HG03439 (cell line): ENCODE measurements around the gene SEZ6L.

Experiments used
- ATAC-seq: cut with Tn5 transposase; IDR thresholded peaks from one replicate; pipeline ENCODE4 v1.9.1; 2021; ENCODE audit warnings: mild to moderate bottlenecking, moderate library complexity; ENCODE audit not compliant: unreplicated experiment

The SEZ6L gene

GRCh38 chr22:26169315-26170111, at the start of gene SEZ6L:
Gene SEZ6L, plus strand, starts transcription at chr22:26169462. Its CDS starts 208 bp downstream, at chr22:26169670.
- no peak for ATAC-seq

GRCh38 chr22:26122920-26123468, 46.3 kb upstream of the SEZ6L start:
- ATAC-seq, result no peak

- no peak for ATAC-seq
These were observed 44.1 kb upstream of the SEZ6L start for GRCh38 chr22:26124991-26125725.

GRCh38 chr22:26127126-26127525, 42.1 kb upstream of the SEZ6L start:
- no peak for ATAC-seq

GRCh38 chr22:26127556-26127955, 41.7 kb upstream of the SEZ6L start:
- no peak for ATAC-seq

GRCh38 chr22:26131589-26132154, 37.6 kb upstream of the SEZ6L start:
- ATAC-seq, result no peak

GRCh38 chr22:26134654-26135330, 34.5 kb upstream of the SEZ6L start:
- no peak for ATAC-seq

- no peak for ATAC-seq
These were observed 33.5 kb upstream of the SEZ6L start for GRCh38 chr22:26135806-26136205.

- no peak for ATAC-seq
These were observed 30.0 kb upstream of the SEZ6L start for GRCh38 chr22:26139310-26139709.

GRCh38 chr22:26141831-26142230, 27.4 kb upstream of the SEZ6L start:
- ATAC-seq, result no peak

- ATAC-seq, result no peak
These were observed 25.4 kb upstream of the SEZ6L start for GRCh38 chr22:26143806-26144325.

GRCh38 chr22:26159886-26160285, 9.4 kb upstream of the SEZ6L start:
- no peak for ATAC-seq

GRCh38 chr22:26161746-26162145, 7.5 kb upstream of the SEZ6L start:
- ATAC-seq, result no peak

GRCh38 chr22:26162926-26163325, 6.3 kb upstream of the SEZ6L start:
- no peak for ATAC-seq

- ATAC-seq, result no peak
These were observed 5.1 kb upstream of the SEZ6L start for GRCh38 chr22:26164174-26164573.

- no peak for ATAC-seq
These were observed 871 bp upstream of the SEZ6L start for GRCh38 chr22:26168330-26168851.

- no peak for ATAC-seq
These were observed 335 bp upstream of the SEZ6L start for GRCh38 chr22:26168939-26169314.

- no peak for ATAC-seq
These were observed 840 bp downstream of the SEZ6L start for GRCh38 chr22:26170112-26170492.

GRCh38 chr22:26170795-26171580, 1.7 kb downstream of the SEZ6L start:
- ATAC-seq, result no peak
